ENCODE data around the gene ZNF692. TPM values are rescaled to one million over a fixed set of nuclear protein-coding genes. Genes with fewer than 3 reads are reported as not detected.

Gene ZNF692
- polyA plus RNA-seq, 1 donor (not counting 4 experiments of a cell fraction or from before 2014, with no cell fraction given): 27.0 TPM

DNA sequence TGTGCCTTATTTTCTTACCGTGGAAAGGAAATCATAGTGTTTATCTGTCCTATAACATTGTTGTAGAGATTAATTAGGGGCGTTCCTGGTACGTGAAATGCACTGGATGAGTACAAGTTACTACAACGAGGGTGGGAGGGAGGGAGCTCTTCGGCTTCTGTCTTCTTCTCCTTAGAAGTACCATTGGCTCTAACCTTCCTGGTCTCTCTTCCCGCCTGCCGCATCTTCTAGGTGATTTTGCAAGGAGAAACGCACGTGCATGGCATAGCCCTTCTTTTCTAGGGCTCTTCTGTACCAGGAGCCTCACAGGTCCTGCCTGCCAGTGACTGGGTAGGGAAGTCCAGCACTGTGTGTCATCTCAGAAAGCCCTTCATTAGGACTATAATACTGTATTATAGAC lies 50.0 kb downstream of the ZNF692 start:
- peaks cover 12% of the 10 kb centered on the region for H3K4me1 ChIP-seq (ENCODE audit: control insufficient read depth, extremely low read depth, insufficient read depth, low read length)
- no peaks in the 10 kb centered on the region for H3K9me3 ChIP-seq (ENCODE audit: control insufficient read depth, low read depth, low read length)
- no peak for DNase-seq (ENCODE audit: low read depth, low spot score)
- no peaks in the 10 kb centered on the region for H3K27me3 ChIP-seq (ENCODE audit: control insufficient read depth, extremely low read depth, insufficient read depth, low read length)
- no peak overlapping the region for H3K9ac ChIP-seq (ENCODE audit: control insufficient read depth, extremely low read depth, insufficient read depth, low read length)
- no peak overlapping the region for H3K4me2 ChIP-seq (ENCODE audit: control insufficient read depth, extremely low read depth, insufficient read depth, low read depth, low read length)
- no peak for TF ChIP-seq EZH2 (IDR thresholded peaks at IDR 0.05; ENCODE audit: low read length)
- TF ChIP-seq, protein P1, sequence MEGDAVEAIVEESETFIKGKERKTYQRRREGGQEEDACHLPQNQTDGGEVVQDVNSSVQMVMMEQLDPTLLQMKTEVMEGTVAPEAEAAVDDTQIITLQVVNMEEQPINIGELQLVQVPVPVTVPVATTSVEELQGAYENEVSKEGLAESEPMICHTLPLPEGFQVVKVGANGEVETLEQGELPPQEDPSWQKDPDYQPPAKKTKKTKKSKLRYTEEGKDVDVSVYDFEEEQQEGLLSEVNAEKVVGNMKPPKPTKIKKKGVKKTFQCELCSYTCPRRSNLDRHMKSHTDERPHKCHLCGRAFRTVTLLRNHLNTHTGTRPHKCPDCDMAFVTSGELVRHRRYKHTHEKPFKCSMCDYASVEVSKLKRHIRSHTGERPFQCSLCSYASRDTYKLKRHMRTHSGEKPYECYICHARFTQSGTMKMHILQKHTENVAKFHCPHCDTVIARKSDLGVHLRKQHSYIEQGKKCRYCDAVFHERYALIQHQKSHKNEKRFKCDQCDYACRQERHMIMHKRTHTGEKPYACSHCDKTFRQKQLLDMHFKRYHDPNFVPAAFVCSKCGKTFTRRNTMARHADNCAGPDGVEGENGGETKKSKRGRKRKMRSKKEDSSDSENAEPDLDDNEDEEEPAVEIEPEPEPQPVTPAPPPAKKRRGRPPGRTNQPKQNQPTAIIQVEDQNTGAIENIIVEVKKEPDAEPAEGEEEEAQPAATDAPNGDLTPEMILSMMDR (optimal IDR thresholded peaks at IDR 0.05 in 1 of 3, IDR thresholded peaks at IDR 0.05 in 1 of 3, conservative IDR thresholded peaks at IDR 0.05 in 1 of 3; ENCODE audit: extremely low read depth in 1 of 3, insufficient read depth in 2 of 3, low read length in 3 of 3): no peak
- H3K9me1 ChIP-seq (ENCODE audit: control insufficient read depth, extremely low read depth, insufficient read depth, low read length): no peaks in the 10 kb centered on the region
- H3K4me3 ChIP-seq (ENCODE audit: control insufficient read depth in 2 of 3, extremely low read depth in 1 of 3, insufficient read depth in 2 of 3, low read depth in 1 of 3, low read length in 3 of 3): no peak overlapping the region
- no peaks in the 10 kb centered on the region for H4K20me1 ChIP-seq (ENCODE audit: control insufficient read depth, extremely low read depth, insufficient read depth, low read length)
- dilution Hi-C loops (cut with MboI; ENCODE audit: extremely low pct_ligation_motif_present, low sequenced_read_pairs): no loop called here
- no peaks in the 10 kb centered on the region for H3K79me2 ChIP-seq (ENCODE audit: control insufficient read depth, insufficient read depth, low read length)
- peaks cover 1 to 12% of the 10 kb centered on the region in 2 experiments for H3K36me3 ChIP-seq (ENCODE audit: control insufficient read depth in 2 of 2, extremely low read depth in 1 of 2, insufficient read depth in 2 of 2, low read length in 2 of 2)
- H3K27ac ChIP-seq (ENCODE audit: control insufficient read depth, insufficient read depth, low read length): no peak overlapping the region
- no peak overlapping the region for H2AFZ ChIP-seq (ENCODE audit: control insufficient read depth, low read length)
- FAIRE-seq: no peak

DNA sequence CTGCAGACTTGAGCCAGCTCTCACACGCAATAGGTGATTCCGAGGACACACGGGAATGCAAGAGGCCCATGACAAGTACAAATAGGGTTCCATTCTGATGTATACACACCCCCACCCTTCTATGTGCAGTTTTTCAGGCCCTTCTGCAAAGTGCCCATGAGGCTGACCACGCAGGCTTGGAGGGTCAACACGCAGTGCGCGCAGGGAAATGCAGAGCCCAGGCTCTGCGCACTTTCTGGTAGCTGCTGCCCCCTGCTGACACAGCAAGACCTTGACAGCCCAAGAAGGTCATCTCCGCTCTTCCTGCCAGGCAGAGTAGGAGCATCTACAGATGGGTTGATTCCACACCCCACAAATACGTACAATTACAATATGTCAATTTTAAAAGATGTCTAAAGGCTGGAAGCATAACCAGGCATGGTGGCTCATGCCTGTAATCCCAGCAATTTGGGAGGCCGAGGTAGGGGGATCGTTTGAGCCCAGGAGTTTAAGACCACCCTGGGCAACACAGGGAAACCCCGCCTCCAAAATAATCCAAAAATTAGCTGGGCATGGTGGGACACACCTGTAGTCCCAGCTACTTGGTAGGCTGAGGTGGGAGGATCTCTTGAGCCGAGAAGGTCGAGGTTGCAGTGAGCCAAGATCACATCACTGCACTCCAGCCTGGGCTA lies 51.7 kb downstream of the ZNF692 start:
- no peak for DNase-seq (ENCODE audit: low read depth, low spot score)
- dilution Hi-C loops (cut with MboI; ENCODE audit: extremely low pct_ligation_motif_present, low sequenced_read_pairs): no loop called here
- H2AFZ ChIP-seq (ENCODE audit: control insufficient read depth, low read length): no peak overlapping the region
- no peaks in the 10 kb centered on the region for H3K9me3 ChIP-seq (ENCODE audit: control insufficient read depth, low read depth, low read length)
- no peak overlapping the region for H3K27ac ChIP-seq (ENCODE audit: control insufficient read depth, insufficient read depth, low read length)
- H4K20me1 ChIP-seq (ENCODE audit: control insufficient read depth, extremely low read depth, insufficient read depth, low read length): no peaks in the 10 kb centered on the region
- no peaks in the 10 kb centered on the region for H3K9me1 ChIP-seq (ENCODE audit: control insufficient read depth, extremely low read depth, insufficient read depth, low read length)
- no peak overlapping the region for H3K9ac ChIP-seq (ENCODE audit: control insufficient read depth, extremely low read depth, insufficient read depth, low read length)
- H3K4me2 ChIP-seq (ENCODE audit: control insufficient read depth, extremely low read depth, insufficient read depth, low read depth, low read length): no peak overlapping the region
- peaks cover 12% of the 10 kb centered on the region for H3K4me1 ChIP-seq (ENCODE audit: control insufficient read depth, extremely low read depth, insufficient read depth, low read length)
- H3K79me2 ChIP-seq (ENCODE audit: control insufficient read depth, insufficient read depth, low read length): no peaks in the 10 kb centered on the region
- no peak for FAIRE-seq
- TF ChIP-seq EZH2 (IDR thresholded peaks at IDR 0.05; ENCODE audit: low read length): no peak
- TF ChIP-seq, protein P1 (optimal IDR thresholded peaks at IDR 0.05 in 1 of 3, IDR thresholded peaks at IDR 0.05 in 1 of 3, conservative IDR thresholded peaks at IDR 0.05 in 1 of 3; ENCODE audit: extremely low read depth in 1 of 3, insufficient read depth in 2 of 3, low read length in 3 of 3): peak; percentile 68 to 90 (median 81)
- peaks cover 0 to 3% of the 10 kb centered on the region in 2 experiments for H3K36me3 ChIP-seq (ENCODE audit: control insufficient read depth in 2 of 2, extremely low read depth in 1 of 2, insufficient read depth in 2 of 2, low read length in 2 of 2)
- H3K27me3 ChIP-seq (ENCODE audit: control insufficient read depth, extremely low read depth, insufficient read depth, low read length): no peaks in the 10 kb centered on the region
- no peak overlapping the region for H3K4me3 ChIP-seq (ENCODE audit: control insufficient read depth in 2 of 3, extremely low read depth in 1 of 3, insufficient read depth in 2 of 3, low read depth in 1 of 3, low read length in 3 of 3)

All from keratinocyte (primary cell).